ENCODE results near the gene KCNN3.

DNA sequence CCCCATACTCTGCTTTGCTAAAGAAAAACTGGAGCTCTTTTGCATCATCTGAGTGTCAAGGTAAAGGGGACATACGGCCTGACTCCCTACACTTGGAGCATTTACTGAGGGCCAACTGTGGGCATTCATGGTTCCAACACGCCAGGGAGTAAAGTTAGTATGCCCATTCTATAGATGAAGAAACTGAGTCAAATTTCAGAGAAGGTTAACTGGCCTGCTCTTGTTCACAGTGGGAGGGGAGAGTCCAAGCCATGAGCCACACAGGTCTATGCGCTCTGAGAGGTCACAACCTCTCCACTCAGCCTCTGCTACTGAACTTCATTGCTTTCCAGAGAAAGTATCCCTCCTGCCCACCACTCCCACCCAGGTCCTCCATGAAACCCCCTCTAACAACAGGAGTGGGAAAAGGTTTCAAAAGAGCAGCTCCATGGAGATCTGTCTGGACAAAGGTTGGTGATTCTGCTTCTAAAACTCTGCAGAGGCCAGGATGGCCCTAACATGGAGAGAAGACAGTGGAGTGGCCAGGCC is 6.8 kb upstream of the KCNN3 start:
- TF ChIP-seq, protein P1, sequence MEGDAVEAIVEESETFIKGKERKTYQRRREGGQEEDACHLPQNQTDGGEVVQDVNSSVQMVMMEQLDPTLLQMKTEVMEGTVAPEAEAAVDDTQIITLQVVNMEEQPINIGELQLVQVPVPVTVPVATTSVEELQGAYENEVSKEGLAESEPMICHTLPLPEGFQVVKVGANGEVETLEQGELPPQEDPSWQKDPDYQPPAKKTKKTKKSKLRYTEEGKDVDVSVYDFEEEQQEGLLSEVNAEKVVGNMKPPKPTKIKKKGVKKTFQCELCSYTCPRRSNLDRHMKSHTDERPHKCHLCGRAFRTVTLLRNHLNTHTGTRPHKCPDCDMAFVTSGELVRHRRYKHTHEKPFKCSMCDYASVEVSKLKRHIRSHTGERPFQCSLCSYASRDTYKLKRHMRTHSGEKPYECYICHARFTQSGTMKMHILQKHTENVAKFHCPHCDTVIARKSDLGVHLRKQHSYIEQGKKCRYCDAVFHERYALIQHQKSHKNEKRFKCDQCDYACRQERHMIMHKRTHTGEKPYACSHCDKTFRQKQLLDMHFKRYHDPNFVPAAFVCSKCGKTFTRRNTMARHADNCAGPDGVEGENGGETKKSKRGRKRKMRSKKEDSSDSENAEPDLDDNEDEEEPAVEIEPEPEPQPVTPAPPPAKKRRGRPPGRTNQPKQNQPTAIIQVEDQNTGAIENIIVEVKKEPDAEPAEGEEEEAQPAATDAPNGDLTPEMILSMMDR (IDR thresholded peaks at IDR 0.05) = no peak
- TF ChIP-seq EZH2 (IDR thresholded peaks at IDR 0.05; ENCODE audit: borderline replicate concordance, insufficient read depth, low read depth, low read length, poor library complexity, severe bottlenecking) = no peak

Data from B cell (primary cell).